Esophagus squamous epithelium (tissue), 5 donors: ENCODE data around the gene GRB14. TPM values are rescaled to one million over a fixed set of nuclear protein-coding genes. Genes with fewer than 3 reads are reported as not detected.
A peak's percentile ranks its signal among the peaks of the same experiment; 100 is the strongest.

Experiments used
- DNase-seq: peaks from one replicate; lab custom pipeline; 2025; lab: John Stamatoyannopoulos, UW
- H3K27ac ChIP-seq, 4 donors: fragments of 200-600 bp; sonication (generic); one replicate each; pipeline ENCODE4 v1.5.1; 2016 to 2019; ENCODE audit warnings: mild to moderate bottlenecking in 1 of 4
- H3K27me3 ChIP-seq, 4 donors: fragments of 200-600 bp; sonication (generic); 1 replicate in 3 of 4; 2 replicates in 1 of 4; pipeline versions ENCODE4 v1.5.1 to v1.6.0; 2017 to 2021; ENCODE audit warnings: antibody characterized with exemption in 1 of 4
- H3K36me3 ChIP-seq, 3 donors: fragments of 200-600 bp; sonication (generic); one replicate each; pipeline ENCODE4 v1.5.1; 2016 to 2019
- H3K4me1 ChIP-seq, 3 donors: fragments of 200-600 bp; sonication (generic); one replicate each; pipeline ENCODE4 v1.5.1; 2017 to 2019
- H3K4me3 ChIP-seq, 4 donors: fragments of 200-600 bp; sonication (generic); 1 replicate in 3 of 4; 2 replicates in 1 of 4; pipeline ENCODE4 v1.5.1; 2016 to 2019; ENCODE audit warnings: mild to moderate bottlenecking in 2 of 4, moderate library complexity in 1 of 4
- H3K9me3 ChIP-seq, 3 donors: fragments of 200-600 bp; sonication (generic); one replicate each; pipeline ENCODE4 v1.5.1; 2016 to 2019
- POLR2A ChIP-seq, 4 donors: fragments of 450-650 bp; IDR thresholded peaks; one replicate each; pipeline ENCODE4 v1.6.1; 2017; ENCODE audit warnings: antibody characterized with exemption in 4 of 4, mild to moderate bottlenecking in 4 of 4, moderate library complexity in 3 of 4
- WGBS, 2 donors: methylation state at CpG; one replicate each; pipeline ENCODE4 v1.1.5; 2018; 5-methylcytosine and 5-hydroxymethylcytosine counted together
- intact Hi-C: fragments of 100-400 bp; cut with DNase I; formaldehyde crosslinking; loops from one replicate; pipeline ENCODE4 v1.15.0; 2022
- total RNA-seq, 4 donors: library from RNA; depleted of rRNA; stranded (reverse); fragments of >200 nt; gene quantifications; one replicate each; pipeline ENCODE4 v1.1.0, GENCODE V29; 2016
- TF ChIP-seq, protein P1 (sequence below), 6 experiments: fragments of 450-650 bp in 4 of 6; fragments of 200-600 bp in 2 of 6; sonication (generic) in 2 of 6; IDR thresholded peaks; one replicate each; pipeline ENCODE4 v1.5.1; 2016 to 2019; ENCODE audit warnings: antibody characterized with exemption in 6 of 6, mild to moderate bottlenecking in 4 of 6, moderate library complexity in 4 of 6
- donor health status: DM: yes; HTN: yes; CAD: no.

Gene GRB14
- total RNA-seq, 4 donors from 2014 or later = 0.31 to 2.5 (median 1.2) TPM; not detected in 1

DNA sequence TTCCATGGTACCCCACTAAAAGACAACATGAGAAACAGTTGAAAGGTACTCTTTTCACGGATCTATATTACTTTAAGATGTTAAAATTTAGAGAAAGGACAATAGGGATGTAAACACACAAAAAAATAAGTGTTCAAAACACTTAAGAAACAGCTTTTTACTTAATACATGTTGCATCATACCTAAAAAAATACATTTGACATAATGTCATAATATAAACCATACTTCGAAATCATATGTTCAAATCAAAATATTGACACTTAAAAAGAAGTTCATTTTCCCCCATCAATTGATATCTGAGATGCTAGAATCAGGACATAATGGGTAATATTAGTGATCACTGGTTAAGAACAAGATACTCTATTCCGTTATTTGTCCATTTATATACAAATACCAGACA lies 124.9 kb downstream of the GRB14 start:
- TF ChIP-seq, protein P1, sequence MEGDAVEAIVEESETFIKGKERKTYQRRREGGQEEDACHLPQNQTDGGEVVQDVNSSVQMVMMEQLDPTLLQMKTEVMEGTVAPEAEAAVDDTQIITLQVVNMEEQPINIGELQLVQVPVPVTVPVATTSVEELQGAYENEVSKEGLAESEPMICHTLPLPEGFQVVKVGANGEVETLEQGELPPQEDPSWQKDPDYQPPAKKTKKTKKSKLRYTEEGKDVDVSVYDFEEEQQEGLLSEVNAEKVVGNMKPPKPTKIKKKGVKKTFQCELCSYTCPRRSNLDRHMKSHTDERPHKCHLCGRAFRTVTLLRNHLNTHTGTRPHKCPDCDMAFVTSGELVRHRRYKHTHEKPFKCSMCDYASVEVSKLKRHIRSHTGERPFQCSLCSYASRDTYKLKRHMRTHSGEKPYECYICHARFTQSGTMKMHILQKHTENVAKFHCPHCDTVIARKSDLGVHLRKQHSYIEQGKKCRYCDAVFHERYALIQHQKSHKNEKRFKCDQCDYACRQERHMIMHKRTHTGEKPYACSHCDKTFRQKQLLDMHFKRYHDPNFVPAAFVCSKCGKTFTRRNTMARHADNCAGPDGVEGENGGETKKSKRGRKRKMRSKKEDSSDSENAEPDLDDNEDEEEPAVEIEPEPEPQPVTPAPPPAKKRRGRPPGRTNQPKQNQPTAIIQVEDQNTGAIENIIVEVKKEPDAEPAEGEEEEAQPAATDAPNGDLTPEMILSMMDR (IDR thresholded peaks at IDR 0.05) = no peak
- TF ChIP-seq POLR2A (IDR thresholded peaks at IDR 0.05) = no peak
- Histone ChIP-seq H3K4me3 (no peak overlapping the region), H3K27me3 (no peaks in the 10 kb centered on the region), H3K27ac (no peak overlapping the region), H3K9me3 (no peaks in the 10 kb centered on the region), H3K4me1 (no peaks in the 10 kb centered on the region), H3K36me3 (no peaks in the 10 kb centered on the region)
- DNase-seq = no peak
- intact Hi-C loops = no loop called here
- 66 to 68% methylated on average over 3 of the region's 3 CpGs for WGBS, 2 donors

DNA sequence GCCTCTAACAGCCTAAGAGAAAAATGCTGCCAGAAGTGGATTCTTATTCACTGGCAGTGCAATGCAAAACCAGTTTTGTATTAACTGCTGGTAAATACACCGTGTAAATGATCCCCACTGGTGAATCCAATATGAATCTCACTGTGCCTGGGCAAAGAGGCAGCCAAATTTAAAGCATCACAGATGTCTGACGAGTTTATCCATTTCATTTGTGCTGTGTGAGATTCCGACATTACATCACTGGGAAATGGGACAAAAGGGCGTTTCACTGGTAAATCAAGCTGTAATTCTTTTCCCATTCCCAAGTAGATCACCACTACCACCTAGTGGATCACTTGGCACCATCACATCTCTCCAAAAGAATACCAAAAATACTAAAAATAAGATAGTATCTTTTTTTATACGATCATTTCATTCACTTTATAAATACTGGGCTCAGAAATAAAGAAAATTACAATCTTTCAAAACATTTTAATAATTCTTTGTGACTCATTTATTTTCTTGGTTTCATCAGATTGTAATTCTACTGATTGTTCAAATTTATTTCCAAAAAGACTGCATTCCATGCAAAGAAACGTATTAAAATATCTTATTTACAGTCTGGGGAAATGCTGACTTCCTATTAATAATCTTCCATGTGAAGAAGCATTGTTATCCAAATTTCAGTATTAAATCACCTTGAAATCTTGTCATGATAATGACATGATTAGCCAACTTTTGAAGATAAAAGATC lies 125.6 kb downstream of the GRB14 start:
- no peak for DNase-seq
- Histone ChIP-seq H3K27me3 (no peaks in the 10 kb centered on the region), H3K36me3 (no peaks in the 10 kb centered on the region), H3K9me3 (no peaks in the 10 kb centered on the region), H3K4me3 (no peak overlapping the region), H3K27ac (no peak overlapping the region), H3K4me1 (no peaks in the 10 kb centered on the region)
- intact Hi-C loops = no loop called here
- 28 to 37% methylated on average over 6 of the region's 6 CpGs for WGBS, 2 donors
- TF ChIP-seq POLR2A (IDR thresholded peaks at IDR 0.05) = no peak
- TF ChIP-seq, protein P1 (IDR thresholded peaks at IDR 0.05) = peak in 4 of 6 experiments; percentile 14 to 58 (median 32)

DNA sequence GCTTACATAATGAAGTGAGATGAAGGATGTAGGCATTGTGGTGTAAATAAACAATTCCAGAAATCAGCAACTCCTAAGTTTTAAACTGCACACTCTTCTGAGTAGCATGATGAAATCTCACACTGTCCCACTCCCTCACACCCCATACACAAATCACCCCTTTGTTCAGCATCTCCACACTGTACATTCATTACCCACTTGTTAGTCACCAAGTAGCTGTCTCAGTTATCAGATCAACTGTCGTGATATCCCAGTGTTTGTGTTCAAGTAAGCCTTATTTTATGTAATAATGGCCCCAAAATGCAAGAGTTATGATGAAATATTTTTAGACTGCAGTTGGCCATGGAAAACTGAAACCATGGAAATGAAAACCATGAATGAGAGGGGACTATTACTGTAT lies 135.7 kb downstream of the GRB14 start:
- H3K9me3 ChIP-seq = no peaks in the 10 kb centered on the region
- no peak overlapping the region for H3K4me3 ChIP-seq
- 39 to 50% methylated on average over 1 of the region's 1 CpG for WGBS, 2 donors
- H3K4me1 ChIP-seq = no peaks in the 10 kb centered on the region
- H3K27me3 ChIP-seq = no peaks in the 10 kb centered on the region
- intact Hi-C loops = no loop called here
- H3K36me3 ChIP-seq = no peaks in the 10 kb centered on the region
- no peak for DNase-seq
- no peak overlapping the region for H3K27ac ChIP-seq
- no peak for TF ChIP-seq POLR2A (IDR thresholded peaks at IDR 0.05)
- TF ChIP-seq, protein P1 (IDR thresholded peaks at IDR 0.05) = no peak

DNA sequence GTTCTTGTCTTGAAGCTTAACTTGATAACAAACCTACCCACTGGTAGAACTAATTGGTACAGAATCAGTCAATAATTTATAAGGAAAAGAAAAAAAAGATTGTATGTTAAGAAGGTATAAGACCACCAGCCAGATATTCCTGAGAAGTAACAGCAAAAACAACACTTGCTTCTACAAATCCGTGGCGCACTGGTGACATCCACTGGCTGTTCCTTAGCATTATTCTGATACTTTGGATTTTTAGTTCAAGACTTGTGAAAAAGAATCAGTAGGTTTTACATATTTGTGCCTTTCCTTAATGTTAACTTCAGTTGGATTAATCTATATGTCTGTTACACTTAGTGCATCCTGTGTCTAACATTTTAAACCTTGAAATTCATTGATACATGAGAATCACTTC lies 141.8 kb downstream of the GRB14 start:
- H3K4me1 ChIP-seq = no peaks in the 10 kb centered on the region
- TF ChIP-seq, protein P1 (IDR thresholded peaks at IDR 0.05) = peak in 1 of 6 experiments; percentile 21
- TF ChIP-seq POLR2A (IDR thresholded peaks at IDR 0.05) = no peak
- no peaks in the 10 kb centered on the region for H3K27me3 ChIP-seq
- H3K9me3 ChIP-seq = no peaks in the 10 kb centered on the region
- no peak overlapping the region for H3K4me3 ChIP-seq
- intact Hi-C loops = no loop called here
- DNase-seq = no peak
- no peaks in the 10 kb centered on the region for H3K36me3 ChIP-seq
- no peak overlapping the region for H3K27ac ChIP-seq
- 44 to 61% methylated on average over 2 of the region's 2 CpGs for WGBS, 2 donors

DNA sequence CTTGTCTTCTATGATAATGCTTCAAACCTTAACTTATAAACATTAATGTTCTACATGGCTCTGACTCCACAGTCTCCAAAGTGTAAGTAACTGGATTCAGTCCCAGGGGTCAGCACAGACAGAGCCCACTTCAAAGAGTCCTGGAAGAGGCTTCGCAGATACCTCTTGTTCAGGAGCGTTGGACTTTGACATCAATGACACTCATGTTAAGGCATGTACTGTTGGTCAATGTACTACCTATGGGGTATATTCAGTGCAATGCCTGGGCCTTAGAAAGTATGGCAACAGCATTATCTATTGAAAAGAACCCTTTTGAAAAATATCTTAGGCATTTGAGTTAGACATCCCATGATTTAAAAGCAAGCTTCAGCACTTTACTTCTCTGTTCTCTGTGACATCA lies 143.1 kb downstream of the GRB14 start:
- TF ChIP-seq, protein P1 (IDR thresholded peaks at IDR 0.05) = no peak
- TF ChIP-seq POLR2A (IDR thresholded peaks at IDR 0.05) = no peak
- H3K27ac ChIP-seq = no peak overlapping the region
- no peak for DNase-seq
- H3K27me3 ChIP-seq = no peaks in the 10 kb centered on the region
- no peaks in the 10 kb centered on the region for H3K36me3 ChIP-seq
- intact Hi-C loops = no loop called here
- WGBS, 2 donors = 45 to 85% methylated on average over 2 of the region's 2 CpGs
- no peaks in the 10 kb centered on the region for H3K9me3 ChIP-seq
- H3K4me3 ChIP-seq = no peak overlapping the region
- no peaks in the 10 kb centered on the region for H3K4me1 ChIP-seq
